ENCODE measurements around the gene ADRM1.

Gene ADRM1

GRCh38 chr20:62311832-62312661, 9.2 kb downstream of the ADRM1 start:
- no peak for TF ChIP-seq CTCF (conservative IDR thresholded peaks at IDR 0.05; ENCODE audit: low read depth, low read length)
- no peak for DNase-seq (ENCODE audit: low read depth)
- H3K4me3 ChIP-seq (ENCODE audit: low read length) = no peak overlapping the region

DNA sequence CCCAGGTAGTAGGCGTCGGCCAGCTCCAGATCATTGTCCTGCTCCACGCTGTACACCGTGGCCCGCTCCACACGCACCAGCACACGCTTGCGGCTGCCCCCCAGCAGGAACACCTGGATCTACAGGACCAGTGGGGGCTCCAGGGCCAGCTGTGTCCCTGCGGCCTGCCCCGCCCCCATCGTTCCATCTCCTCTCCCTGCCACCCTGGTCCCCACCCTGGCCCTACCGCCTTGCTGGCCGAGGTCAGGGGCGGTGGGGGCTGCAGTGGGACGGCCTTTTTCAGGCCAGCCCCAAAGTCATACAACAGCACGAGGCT, 9.8 kb downstream of the ADRM1 start:
- no peak for TF ChIP-seq CTCF (conservative IDR thresholded peaks at IDR 0.05; ENCODE audit: low read depth, low read length)
- DNase-seq (ENCODE audit: low read depth) = no peak
- H3K4me3 ChIP-seq (ENCODE audit: low read length) = no peak overlapping the region

DNA sequence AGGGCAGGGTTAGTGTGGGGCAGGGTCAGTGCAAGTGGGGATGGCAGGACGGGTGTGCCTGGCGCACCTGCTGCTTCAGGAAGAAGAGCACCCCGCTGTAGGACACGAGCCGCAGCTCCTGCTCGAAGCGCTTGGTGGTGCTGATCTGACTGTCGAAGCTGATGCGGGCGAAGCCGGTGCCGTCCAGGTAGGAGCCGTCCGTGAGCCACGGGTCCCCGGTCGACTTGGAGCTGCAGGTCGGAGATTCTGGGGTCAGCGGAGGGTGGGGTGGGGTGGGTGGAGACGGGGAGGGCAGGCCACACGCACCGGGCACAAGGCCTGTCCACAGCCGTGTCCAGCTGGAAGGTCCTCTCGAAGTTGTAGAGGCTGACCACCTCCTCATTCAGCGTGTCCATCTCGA, 10.2 kb downstream of the ADRM1 start:
- H3K4me3 ChIP-seq (ENCODE audit: low read length) = no peak overlapping the region
- TF ChIP-seq CTCF (conservative IDR thresholded peaks at IDR 0.05; ENCODE audit: low read depth, low read length) = no peak

DNA sequence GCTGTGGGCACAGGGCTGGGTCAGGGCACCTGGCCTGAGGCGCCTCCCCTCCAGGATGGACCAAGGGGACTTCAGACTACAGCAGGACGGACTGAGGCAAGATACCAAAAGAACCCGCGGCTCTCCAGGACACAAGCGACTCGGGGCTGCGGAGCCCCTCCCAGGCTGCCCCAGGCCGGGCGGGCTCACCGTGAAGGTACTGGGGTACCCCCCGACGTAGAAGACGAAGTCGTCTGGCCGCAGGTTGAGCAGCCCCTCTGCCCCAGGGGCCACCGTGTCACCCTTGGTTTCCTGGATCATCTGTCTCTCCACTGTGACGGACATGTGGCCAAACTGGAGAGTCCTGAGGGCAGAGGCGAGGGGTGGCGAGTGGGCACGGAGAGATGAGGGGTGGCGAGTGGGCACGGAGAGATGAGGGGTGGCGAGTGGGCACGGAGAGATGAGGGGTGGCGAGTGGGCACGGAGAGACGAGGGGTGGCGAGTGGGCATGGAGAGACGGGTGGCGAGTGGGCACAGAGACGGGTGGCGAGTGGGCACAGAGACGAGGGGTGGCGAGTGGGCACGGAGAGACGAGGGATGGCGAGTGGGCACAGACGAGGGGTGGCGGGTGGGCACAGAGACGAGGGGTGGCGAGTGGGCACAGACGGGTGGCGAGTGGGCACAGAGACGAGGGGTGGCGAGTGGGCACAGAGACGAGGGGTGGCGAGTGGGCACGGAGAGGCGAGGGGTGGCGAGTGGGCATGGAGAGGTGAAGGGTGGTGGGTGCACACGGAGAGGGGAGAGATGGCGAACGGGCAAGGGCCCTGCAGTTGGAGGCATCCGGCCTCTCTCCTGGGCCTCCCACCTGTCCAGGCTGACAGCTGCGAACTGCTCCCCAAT, 10.9 kb downstream of the ADRM1 start:
- no peak for TF ChIP-seq CTCF (conservative IDR thresholded peaks at IDR 0.05; ENCODE audit: low read depth, low read length)

More for the DNA sequence above, 10.2 kb downstream of the ADRM1 start:
- no peak for DNase-seq (ENCODE audit: low read depth)

GRCh38 chr20:62314339-62314638, 11.5 kb downstream of the ADRM1 start:
- no peak overlapping the region for H3K4me3 ChIP-seq (ENCODE audit: low read length)
- TF ChIP-seq CTCF (conservative IDR thresholded peaks at IDR 0.05; ENCODE audit: low read depth, low read length) = no peak
- DNase-seq (ENCODE audit: low read depth) = no peak

More for the DNA sequence above, 10.9 kb downstream of the ADRM1 start:
- H3K4me3 ChIP-seq (ENCODE audit: low read length) = no peak overlapping the region
- DNase-seq (ENCODE audit: low read depth) = no peak

DNA sequence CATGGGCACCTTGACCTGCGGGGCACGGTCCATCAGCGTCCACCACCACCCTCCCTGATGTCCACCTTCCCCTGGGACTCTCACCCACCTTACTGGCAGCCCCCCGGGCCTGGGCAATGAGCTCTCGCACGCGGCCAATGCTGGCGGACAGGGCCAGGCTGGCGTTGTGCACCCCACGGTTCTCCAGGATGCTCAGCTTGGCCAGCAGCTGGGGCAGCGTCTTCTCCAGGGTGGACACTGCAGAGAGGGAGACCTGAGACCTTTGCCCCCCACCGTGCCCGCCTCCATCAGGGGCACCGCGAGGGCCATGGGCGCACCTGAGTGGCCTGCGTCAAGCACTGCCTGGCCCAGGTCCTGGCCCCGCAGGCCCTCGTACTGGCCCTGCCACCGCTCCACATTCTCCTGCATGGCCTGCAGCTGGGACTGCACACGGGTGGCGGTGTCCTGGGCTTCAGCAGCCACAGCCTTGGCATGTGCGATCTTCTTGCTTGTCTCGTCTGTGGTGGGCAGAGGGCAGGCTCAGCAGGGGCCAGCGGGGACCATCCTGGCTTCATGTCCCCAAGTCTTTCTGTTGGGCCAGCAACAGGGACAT, 12.0 kb downstream of the ADRM1 start:
- H3K4me3 ChIP-seq (ENCODE audit: low read length) = no peak overlapping the region
- no peak for DNase-seq (ENCODE audit: low read depth)
- TF ChIP-seq CTCF (conservative IDR thresholded peaks at IDR 0.05; ENCODE audit: low read depth, low read length) = no peak
